PC-9 (cell line): ENCODE measurements around the gene TRIM24.

Experiments
- CTCF ChIP-seq: fragments of 200-600 bp; sonication (generic); conservative IDR thresholded peaks from 2 replicates; pipeline ENCODE4 v1.6.1; 2017; ENCODE audit warnings: mixed run types, antibody characterized with exemption, mild to moderate bottlenecking, moderate library complexity
- EZH2 ChIP-seq: fragments of 200-600 bp; sonication (generic); IDR thresholded peaks from 2 replicates; pipeline ENCODE4 v1.8.0; 2017; ENCODE audit warnings: antibody characterized with exemption, low read depth

GRCh38 chr7:138527746-138528223 lies 67.7 kb downstream of the TRIM24 start:
- TF ChIP-seq CTCF (no peak), EZH2 (no peak)
